Measurements from ENCODE around the gene NKTR.
A peak's percentile ranks its signal among the peaks of the same experiment; 100 is the strongest.

Gene NKTR

GRCh38 chr3:42651248-42652091 is 51.0 kb downstream of the NKTR start:
- DNase-seq (ENCODE audit: low spot score), result peak; percentile 80

GRCh38 chr3:42652251-42652610 is 51.7 kb downstream of the NKTR start:
- DNase-seq (ENCODE audit: low spot score), result peak; percentile 12

- DNase-seq (ENCODE audit: low spot score), result peak; percentile 78
These were observed 52.3 kb downstream of the NKTR start for GRCh38 chr3:42652611-42653302.

DNA sequence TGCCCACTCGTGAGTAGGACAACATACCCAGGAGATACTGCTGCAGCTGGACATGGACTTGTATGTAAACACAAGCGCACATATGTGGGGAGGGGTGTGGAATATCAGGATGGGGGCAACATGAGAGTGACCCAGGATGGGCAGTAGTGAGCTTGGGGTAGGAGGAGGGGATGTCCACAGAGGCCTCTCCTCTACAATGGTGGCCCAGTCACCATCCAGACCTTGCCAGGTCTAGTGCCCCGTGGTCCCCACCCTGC is 52.7 kb downstream of the NKTR start:
- DNase-seq (ENCODE audit: low spot score), result no peak

GRCh38 chr3:42653560-42654330 is 53.3 kb downstream of the NKTR start, which contains the start of gene ZBTB47:
Gene ZBTB47, plus strand, starts transcription at chr3:42653697. Its CDS starts 4,659 bp downstream, at chr3:42658356.
- peak; percentile 57 for DNase-seq (ENCODE audit: low spot score)

DNA sequence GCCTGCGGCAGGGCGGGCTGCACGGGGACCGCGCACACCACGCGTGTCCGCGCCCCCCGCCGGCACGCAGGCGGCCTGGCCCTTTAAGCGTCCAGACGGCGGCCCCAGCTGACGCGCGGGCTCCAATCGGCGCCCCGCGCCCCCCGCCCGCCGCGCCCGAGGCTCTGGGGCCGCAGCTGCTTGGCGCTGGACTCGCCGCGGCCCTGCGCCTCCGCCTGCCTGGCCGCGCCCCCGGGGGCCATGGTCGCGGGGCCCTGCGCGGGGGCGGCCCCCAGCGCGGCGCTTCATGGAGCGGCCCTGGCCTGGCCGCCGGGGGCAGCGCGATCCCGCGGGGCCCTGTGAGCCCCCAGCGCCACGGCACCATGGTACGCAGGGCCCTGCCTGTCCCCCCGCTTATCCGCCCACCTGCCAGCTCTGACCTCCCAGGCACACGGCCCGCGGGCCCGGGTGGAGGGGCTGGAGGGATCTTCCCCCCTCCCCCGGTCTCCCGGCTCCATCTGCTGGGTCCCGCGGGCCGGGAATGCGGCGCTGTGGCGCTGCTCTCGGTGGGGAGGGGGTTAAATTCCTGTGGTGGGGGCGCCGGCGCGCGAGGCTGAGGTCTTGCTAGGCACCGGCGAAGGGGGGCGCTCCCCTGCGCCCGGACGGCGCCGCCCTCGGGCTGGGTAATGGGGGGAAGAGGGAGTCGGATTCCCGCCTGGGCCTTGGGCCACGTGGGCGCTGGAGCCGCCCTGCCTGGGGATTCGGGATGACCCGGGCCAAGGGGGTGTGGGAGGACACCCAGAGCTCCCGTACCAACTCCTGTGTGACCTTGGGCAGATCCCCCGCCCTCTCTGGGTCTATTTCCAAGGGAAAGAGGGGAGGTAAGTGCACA is 54.1 kb downstream of the NKTR start:
- DNase-seq (ENCODE audit: low spot score), result peak; percentile 83

DNA sequence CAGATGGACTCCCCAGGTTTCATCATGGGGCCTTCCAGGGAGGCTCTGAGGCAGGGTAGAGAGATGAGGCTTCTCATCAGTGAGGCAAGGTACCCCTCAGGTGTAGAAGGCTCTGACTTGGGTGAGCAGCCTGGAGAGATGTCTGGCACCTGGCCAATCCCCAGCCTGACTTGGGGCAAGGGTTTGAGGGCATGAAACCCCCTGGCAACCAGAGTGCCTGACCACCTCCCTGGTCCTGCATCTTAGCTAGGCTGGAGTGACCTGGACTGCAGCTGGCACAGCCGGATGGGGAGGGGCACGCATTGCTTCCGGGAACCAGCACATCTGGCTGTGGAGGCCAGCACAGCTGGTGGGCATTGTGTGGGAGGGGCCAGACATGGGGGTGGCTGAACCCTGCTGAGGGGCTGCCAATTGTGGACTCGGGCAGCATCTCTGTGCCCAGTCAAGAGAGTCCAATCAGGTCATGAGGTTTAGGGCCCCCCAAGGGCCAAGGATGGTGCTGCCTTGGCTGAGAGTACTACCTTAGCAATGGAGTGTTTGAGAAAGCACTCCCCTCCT is 54.9 kb downstream of the NKTR start:
- peak; percentile 49 for DNase-seq (ENCODE audit: low spot score)

GRCh38 chr3:42655980-42656679 is 55.6 kb downstream of the NKTR start:
- peak; percentile 75 for DNase-seq (ENCODE audit: low spot score)

DNA sequence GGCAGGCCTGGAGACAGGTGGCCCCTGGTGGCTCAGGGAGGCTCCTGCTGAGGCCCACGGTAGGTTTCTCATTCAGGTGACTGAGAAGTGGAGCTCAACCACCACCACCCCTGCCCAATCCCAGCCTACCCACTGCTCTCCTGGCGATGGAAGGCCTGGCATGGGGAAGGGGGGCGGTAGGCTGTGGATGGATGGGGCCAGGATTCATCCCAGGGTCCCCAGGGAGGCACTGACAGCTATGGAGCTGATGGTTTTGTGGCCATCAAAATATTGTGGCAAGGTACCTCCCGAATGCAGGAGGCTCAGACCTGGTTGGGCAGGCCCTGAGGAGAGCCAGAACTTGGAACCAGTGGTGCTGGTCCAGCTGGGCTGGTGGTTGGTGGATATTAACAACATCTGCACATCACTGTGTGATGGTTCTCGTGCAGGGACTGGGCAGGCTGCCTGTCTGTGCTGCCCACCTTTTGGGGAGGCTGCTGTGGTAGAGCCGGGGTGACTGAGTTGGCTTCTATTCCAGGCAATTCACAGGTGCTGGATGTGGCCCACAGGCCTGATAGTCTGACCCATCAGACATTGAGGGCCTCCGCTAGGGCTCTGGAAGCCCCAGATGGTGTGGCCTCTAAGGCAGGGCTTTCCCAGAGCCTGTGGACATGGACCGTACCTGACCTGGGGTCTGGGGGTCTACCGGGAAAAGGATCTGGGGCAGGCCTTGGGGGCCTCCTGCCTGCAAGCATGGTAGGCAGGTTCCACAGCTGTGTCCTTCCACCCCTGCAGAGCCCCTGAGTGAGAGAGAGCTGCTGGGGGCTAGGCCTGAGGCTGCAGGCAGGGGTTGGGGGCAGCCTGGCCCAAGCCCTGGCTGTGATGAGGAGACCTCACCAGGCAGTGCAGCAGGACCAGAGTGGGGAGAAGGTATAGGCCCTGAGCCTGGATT is 56.5 kb downstream of the NKTR start:
- no peak for DNase-seq (ENCODE audit: low spot score)

- DNase-seq (ENCODE audit: low spot score), result no peak
These were observed 57.2 kb downstream of the NKTR start for GRCh38 chr3:42657675-42658074.

GRCh38 chr3:42658091-42658770 is 57.7 kb downstream of the NKTR start:
- no peak for DNase-seq (ENCODE audit: low spot score)

DNA sequence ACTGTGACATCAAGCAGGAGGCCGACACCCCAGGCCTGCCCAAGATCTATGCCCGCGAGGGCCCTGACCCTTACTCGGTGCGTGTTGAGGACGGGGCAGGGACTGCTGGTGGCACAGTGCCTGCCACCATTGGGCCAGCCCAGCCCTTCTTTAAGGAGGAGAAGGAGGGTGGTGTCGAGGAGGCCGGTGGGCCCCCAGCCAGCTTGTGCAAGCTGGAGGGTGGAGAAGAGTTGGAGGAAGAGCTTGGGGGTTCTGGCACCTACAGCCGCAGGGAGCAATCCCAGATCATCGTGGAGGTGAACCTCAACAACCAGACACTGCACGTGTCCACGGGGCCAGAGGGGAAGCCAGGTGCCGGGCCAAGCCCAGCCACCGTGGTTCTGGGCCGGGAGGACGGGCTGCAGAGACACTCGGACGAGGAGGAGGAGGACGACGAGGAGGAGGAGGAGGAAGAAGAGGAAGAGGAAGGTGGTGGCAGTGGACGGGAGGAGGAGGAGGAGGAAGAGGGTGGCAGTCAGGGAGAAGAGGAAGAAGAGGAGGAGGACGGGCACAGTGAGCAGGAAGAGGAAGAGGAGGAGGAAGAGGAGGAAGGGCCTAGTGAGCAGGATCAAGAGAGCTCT is 58.4 kb downstream of the NKTR start:
- DNase-seq (ENCODE audit: low spot score), result no peak

DNA sequence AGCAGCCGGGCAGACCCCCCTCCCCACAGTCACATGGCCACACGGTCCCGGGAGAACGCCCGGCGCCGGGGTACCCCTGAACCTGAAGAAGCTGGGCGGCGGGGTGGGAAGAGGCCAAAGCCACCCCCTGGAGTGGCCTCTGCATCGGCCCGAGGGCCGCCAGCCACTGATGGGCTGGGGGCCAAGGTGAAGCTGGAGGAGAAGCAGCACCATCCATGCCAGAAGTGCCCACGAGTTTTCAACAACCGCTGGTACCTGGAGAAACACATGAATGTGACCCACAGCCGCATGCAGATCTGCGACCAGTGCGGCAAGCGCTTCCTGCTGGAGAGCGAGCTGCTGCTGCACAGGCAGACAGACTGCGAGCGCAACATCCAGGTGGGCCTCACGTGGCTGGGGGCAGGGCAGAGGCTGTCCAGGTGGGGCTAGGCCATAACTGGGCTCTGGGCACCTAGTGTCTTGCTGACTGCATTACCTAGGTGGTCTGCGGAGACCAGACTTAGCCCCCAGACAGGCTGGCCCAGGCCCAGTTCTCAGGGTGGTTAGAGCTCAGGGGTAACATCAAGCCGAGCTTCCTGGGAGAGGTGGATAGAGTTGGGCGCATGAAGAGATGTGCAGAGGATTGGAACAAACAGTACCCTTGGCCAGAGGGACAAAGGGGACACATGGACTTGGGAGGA is 59.1 kb downstream of the NKTR start:
- DNase-seq (ENCODE audit: low spot score), result peak; percentile 12

DNA sequence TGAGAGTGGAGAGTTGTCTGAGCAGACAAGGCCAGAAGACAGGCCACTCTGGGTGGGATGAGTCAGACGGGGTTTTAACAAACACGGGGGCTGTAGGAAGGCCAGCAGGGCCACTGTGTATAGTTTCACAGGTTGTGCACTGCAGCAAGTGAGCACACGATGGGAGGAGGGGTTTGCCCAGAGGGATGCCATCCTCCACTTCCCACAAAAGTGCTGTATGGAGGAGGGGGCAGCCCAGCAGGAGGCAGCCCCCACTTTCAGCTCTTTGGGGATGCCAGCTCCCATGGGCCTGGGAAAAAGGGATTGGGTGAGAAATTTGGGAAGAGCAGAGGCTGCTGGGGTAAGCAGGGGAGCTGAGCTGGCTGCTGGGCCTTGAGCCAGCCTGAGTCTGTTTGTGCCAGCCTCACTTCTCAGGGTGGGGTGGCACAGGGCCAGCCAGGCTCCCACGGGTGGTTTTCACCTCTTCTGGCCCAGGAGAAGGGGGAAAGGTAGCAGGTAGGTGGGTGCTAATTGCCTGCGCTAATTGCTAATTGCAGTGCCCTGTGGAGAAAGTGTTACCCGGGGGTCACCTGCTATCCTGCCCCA is 59.7 kb downstream of the NKTR start:
- DNase-seq (ENCODE audit: low spot score), result peak; percentile 69

DNA sequence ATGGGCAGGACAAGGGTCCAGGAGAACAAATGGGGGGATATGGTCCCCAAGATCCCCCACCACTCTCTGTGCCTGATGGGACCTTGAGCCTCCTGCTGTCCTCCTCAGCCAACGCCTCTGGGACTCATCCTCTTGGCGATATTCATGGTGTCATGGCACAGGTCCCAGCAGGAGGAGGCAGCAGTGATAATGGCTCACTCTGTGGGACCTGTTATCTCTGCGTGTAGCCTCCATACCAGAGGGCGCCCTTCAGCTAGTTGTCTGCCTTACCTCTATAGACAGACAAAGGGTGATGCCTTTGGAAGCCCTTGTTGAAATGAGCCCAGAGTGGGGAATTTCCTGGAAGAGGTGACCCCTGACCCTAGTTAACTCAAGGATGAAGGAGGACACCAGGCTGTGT is 60.4 kb downstream of the NKTR start:
- peak; percentile 16 for DNase-seq (ENCODE audit: low spot score)

DNA sequence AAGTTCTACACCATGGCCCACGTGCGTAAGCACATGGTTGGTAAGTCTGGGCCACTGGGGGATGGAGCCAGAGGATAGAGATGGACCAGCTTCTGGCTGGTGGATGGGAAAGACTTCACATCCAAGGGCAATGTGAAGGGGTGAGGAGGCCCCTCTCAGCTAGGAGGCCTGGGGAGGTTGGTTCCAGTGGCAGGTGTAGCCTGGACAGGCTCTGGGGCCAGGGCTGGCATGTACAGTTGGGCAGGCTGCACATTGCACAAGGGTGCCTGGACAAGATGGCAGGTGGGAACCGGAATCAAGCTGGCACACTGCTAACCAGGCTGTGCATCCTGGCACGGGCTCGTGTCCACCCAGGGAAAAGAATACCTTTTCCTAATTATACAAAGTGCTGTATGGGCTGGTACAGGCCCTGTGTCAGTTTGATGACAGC is 61.1 kb downstream of the NKTR start:
- DNase-seq (ENCODE audit: low spot score), result no peak

- DNase-seq (ENCODE audit: low spot score), result no peak
These were observed 61.7 kb downstream of the NKTR start for GRCh38 chr3:42662037-42662812.
